Stimulated activated CD8-positive, alpha-beta memory T cell treated with anti-CD3 and anti-CD28 coated beads, Interleukin-12 subunit alpha, Interleukin-12 subunit beta, amount 100 ng/mL, for 4 hours (primary cell): Measurements from ENCODE around the gene GUK1.

Experiments used
- DNase-seq: peaks from one replicate; pipeline ENCODE4 v3.0.0-alpha.2; 2020; ENCODE audit warnings: low read depth

The GUK1 gene, protein sequence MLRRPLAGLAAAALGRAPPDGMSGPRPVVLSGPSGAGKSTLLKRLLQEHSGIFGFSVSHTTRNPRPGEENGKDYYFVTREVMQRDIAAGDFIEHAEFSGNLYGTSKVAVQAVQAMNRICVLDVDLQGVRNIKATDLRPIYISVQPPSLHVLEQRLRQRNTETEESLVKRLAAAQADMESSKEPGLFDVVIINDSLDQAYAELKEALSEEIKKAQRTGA

DNA sequence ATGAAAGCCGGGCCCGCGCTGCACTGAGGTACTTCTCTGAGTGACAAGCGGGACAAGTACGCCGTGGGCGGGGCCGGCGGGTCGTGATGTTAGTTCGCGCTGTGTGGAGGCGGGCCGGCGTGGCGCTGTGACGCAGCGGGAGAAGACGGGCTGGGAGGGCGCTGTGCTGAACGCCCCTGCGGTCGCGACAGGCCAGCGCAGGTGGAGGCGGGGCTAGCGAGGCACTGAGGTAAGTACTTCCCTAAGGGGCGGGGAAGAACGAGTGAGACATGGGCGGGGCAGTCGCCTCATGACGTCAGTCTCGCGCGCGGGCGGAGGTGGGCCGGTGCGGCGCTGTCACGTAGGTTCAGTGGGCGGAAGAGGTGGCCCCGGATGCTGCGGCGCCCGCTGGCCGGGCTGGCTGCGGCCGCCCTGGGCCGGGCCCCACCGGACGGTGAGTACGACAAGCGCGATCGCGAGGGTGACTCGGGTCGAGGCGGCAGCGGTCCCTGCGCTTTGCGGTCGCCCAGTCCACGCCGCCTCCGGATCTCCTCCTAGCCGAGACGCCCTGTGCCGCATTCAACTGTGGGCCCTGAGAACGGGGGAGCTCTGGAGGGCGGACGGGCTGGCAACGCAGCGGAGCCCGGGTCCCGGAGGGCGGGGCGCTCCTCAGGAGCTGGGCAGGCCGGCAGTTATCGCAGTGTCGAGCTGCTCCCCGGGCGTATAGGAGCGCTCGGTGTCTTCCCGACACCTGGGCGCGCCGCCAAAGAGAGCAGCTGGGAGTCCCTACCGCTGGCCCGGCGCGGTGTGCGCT is at the start of gene GUK1:
Gene GUK1, plus strand, starts transcription at position 349 of the 793 bp plus-strand sequence. Its CDS starts 24 bp downstream, at position 373.
- peak; percentile 100 for DNase-seq

DNA sequence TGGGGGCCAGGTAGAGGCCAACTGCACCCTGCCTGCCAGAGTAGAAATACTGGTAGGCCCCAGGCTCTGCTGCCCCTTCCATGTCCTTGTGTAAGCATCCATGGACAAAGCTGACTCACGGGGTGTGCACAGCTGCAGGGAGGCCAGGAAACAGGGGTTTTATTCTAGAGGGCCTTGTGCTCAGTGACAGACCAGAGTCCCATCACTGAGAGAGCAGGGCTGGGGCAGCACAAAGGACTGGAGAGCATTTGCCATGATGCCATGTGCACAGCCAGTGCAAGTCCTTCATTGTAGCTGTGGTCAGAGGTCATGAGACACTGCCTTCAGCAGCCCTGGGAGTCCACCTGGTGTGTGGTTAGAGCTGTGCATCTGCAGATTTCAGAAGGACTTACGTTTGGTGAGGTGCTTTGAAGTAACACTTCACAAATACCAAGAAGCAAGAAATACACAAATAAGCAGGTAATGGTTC is 49.4 kb upstream of the GUK1 start:
- no peak for DNase-seq

DNA sequence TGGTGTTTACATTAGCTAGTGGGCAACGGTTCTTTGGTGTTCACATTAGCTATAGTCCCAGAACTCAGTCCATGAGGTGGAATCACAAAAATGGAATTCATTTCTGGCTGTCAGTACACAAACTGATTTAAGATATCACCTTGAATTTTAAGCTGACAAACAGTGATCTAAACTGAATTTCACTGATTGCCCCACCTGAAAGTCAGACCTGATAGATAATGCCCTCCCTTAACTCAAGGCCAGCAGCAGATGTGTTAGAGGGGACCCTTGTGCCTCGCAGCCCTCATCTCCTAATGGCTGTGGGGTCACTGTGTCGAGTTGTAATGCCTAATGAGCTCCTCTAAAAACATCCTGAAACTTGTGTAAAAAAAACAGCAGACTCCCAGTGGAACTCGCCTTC is 49.0 kb upstream of the GUK1 start:
- no peak for DNase-seq

DNA sequence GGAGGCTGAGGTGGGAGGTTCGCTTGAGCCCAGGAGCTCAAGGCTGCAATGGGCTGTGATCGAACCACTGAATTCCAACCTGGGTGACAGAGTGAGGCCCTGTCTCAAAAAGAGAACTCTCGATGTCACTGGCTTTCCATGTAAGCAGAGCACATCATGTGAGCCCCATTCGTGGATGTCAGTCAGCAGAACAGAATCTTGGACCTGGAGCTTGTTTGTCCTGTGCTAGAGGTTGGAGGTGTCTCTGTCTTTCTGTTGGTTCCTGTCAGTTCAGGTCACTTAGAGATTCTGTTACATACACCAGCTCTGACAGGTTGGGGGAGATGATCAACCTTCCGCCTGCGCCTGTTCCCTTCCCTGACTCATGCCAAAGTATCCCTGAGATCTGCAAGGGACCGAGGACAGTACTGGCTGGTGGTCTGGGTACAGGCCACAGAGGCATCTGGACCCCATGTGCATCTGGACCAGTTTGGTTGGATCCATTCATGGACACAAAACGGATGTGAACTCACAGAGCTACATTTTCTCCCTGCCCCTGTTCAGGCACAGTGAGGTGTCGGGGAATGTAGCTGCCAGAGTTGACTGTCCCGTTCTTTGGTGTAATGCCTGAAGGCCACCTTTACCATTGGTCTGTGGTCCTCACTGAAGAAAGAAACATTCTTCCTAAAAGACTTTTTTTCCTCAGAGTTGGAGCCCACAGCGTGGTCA is 47.6 kb upstream of the GUK1 start:
- DNase-seq: no peak

DNA sequence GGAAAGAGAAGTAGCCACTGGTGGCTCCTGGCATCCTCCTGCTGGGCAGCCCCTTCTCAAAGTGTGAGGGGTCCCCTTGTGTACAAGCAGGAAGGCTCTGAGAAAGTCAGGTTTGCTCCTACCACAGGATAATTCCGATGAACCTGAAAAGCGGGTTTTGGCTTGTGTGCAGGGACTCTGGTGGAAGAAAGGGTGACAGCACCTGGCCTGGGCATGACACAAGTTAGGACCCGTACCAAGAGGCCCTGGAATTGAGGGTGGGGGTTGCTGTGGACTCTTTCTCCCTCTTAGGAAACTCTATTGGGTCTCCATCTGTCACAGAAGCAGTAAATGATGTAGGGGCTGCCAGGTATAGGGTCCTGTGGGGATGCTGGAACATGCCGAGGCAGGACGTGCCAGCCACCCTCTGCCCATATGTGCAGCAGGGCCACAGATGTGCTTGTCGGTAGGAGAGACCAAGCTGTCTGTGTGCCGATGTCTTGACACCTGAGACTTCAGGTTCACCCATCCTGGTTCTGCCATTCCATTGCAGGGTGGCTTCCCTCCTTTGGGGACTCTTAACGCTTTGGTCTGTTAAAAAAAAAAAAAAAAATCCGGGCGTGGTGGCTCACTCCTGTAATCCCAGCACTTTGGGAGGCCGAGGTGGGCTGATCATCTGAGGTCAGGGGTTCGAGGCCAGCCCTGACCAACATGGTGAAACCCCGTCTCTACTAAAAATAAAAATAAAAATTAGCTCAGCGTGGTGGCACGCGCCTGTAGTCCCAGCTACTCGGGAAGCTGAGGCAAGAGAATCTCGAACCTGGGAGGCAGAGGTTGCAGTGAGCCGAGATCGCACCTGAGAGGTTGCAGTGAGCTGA is 46.8 kb upstream of the GUK1 start:
- DNase-seq: no peak

DNA sequence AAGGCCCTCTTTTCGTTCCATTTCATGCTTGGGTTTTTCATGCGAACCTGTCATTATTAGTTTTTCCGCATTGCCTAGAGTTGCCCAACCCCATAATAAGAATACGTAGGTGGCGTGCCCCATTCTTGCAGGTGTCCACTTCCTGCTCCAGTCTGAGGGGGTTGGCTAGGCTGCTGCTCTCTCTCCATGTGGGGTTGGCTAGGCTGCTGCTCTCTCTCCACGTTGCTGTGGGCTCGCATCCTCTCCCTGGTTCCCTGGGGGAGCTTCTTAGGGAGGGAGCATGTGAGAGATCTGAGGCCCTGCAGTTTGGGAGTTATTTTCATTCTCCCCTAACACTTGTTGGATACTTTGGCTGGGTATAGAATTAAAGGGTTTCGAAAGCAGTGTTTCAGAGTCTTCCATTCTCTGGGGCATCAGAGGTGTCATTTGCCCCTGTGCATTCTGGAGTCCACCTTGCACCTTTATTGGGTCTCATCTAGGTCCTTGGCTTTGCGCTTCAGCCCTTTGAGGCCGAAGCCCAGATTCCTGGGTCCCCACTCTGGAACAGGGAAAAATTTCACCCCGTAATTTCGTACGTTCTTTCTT is 45.6 kb upstream of the GUK1 start:
- DNase-seq: no peak

DNA sequence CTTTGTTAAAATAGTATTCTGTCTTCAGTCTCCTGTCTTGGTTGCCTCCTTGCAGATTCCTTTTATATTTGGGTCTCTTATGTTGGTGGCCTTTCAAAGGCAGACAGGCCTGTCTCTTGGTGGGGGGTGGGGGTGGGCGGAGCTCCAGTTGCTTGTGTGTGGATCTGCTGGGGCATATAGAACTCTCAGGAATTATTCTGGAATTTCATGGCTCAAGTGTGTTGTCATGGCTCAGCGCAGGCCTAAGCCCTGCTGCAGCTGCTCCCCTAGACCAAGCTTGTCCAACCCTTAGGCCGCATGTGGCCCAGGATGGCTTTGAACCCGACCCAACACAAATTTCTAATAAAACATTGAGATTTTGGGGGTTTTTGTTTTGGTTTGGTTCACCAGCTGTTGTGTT is 44.9 kb upstream of the GUK1 start:
- DNase-seq: no peak

DNA sequence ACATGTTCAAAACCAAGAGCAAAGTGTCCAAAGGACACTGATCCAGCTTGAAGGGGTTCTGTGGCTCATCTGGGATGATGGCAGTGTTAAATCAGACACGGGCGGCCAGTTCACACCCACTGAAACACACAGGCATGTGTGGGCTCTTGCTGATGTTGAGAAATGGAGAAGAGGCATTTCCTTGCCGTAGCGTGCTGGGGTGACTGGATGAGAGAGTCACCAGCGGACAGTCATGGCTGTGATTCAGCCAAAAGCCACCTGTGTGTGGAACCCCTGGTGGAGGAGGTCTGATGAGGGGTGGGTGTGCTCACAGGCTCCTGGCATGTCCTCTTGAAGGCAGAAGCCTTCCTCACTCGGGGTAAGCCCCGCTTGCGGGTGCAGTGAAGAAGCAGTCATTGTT is 44.1 kb upstream of the GUK1 start:
- no peak for DNase-seq

DNA sequence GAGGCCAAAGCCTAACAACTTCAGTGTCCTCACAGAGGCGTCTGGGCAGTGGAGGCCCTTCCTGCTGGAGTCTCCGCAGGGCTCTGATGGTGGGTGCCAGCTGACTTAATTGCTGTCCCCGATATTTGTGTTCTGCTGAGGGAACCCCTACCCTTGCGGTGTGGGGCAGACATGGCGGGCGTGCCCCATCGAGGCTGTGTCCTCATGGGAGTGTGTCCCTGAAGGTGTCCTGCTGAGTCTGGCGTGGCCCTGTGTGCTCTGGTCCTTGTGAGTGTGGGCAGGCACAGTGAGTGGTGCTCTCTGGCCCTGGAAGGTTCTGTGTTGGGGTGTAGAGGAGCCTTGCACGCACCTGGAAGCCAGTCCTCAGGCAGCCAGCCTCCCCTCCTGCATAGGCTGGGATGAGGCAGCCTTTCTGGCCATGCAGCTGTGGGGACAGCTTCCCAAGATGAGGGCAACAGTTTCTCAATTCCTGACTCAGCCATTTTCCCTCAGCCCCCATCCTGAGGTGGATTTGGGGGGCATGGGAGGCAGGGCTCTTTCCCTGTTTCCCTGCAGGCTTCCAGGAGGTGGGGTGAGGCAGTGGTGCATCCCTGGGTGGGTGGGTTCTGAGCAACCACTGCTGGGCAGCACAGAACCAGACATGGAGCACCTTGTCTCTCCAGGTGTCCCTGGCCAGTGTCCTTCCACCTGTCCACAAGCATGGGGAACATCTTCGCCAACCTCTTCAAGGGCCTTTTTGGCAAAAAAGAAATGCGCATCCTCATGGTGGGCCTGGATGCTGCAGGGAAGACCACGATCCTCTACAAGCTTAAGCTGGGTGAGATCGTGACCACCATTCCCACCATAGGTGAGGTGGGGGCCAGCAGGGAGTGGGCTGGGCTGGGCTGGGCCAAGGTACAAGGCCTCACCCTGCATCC is 43.4 kb upstream of the GUK1 start:
- DNase-seq: no peak

DNA sequence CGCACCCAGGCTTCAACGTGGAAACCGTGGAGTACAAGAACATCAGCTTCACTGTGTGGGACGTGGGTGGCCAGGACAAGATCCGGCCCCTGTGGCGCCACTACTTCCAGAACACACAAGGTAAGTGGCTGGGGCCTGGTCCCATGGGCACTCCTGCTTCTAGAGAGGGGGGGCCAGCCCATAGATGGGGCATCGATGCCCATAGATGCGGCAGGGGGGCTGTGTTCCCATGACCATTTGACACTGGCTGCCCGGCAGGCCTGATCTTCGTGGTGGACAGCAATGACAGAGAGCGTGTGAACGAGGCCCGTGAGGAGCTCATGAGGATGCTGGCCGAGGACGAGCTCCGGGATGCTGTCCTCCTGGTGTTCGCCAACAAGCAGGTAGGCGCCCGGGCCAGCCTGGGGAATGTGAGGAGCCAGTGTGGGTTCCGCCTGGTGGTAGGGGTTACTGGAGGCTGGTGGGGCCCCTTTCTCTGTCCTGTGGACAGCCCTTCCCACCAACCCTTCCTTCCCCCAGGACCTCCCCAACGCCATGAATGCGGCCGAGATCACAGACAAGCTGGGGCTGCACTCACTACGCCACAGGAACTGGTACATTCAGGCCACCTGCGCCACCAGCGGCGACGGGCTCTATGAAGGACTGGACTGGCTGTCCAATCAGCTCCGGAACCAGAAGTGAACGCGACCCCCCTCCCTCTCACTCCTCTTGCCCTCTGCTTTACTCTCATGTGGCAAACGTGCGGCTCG is 42.6 kb upstream of the GUK1 start:
- no peak for DNase-seq

DNA sequence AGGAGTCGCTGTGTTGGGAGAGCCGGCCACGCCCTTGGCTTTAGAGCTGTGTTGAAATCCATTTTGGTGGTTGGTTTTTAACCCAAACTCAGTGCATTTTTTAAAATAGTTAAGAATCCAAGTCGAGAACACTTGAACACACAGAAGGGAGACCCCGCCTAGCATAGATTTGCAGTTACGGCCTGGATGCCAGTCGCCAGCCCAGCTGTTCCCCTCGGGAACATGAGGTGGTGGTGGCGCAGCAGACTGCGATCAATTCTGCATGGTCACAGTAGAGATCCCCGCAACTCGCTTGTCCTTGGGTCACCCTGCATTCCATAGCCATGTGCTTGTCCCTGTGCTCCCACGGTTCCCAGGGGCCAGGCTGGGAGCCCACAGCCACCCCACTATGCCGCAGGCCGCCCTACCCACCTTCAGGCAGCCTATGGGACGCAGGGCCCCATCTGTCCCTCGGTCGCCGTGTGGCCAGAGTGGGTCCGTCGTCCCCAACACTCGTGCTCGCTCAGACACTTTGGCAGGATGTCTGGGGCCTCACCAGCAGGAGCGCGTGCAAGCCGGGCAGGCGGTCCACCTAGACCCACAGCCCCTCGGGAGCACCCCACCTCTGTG is 41.7 kb upstream of the GUK1 start:
- DNase-seq: no peak

DNA sequence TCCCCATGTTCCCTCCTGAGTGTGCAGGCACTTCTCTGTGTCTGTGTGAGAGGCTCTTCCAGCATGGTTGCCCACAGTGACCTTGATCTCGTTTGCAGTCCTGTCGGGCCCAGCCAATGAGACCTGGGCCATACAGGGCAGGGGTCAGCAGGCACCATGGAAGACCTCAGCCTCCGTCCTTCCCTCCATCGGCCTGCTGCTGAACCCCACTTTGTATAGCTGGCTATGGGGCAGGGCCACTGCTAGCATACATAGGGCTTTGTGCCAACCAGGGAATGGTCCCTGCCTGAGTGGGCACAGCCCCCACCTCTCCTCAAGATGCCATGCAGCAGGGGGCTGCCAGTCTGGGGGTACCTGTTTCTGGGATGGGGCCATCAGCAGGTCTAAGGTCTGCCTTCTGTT is 40.7 kb upstream of the GUK1 start:
- no peak for DNase-seq

DNA sequence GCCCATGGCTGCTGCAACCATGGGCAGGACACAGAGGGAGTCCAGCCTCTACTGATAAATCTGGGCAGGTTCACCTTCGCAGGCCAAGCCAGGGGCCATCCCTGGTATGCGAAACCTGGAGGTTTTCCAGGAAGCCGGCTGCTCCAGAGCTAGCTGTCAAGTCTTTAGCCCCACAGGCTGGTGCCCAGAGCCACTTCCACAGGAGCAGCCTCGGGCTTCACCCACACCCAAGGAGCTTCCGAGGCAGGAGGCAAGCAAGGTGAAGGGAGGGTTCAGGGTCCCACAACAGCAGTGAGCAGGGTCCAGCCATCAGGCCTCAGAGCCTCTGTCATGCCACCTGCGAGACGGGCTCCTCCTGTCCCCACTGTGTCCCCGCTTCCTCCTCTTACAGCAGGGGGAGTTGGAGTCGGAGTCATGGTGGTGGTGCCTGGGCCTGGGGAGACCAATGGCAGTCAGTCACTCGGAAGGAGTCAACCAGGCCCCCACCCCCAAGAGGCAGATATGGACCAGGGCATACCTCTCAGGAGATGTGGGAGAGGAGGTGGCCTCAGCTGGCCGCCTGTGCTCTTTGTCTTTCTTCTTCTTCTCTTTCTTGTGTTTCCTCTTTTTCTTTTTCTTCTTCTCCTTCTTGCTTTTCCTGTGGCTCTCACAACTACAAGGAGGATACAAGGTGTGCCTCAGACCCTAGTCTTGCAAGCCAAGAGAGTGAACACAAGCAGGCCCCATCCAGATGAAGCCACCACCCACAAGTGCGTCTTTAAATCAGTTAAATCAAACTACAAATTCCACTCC is 39.1 kb upstream of the GUK1 start:
- DNase-seq: no peak

DNA sequence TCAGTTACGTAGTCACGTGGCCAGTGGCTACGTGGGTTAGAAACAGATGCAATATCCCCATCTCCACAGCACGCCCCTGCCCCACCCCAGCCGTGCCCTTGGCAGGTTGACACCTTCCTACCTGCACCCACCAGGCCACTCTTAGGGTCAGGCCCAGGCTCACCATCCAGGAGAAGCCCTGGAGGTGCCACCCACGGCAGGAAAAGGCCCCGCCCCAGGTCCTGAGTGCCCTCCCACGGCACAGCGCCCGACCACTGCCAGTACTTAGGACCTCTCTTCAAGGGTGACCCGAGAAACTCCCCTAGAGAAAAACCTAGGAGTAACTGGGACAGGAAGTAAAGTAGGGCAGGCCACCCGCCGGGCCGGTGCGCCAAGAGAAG is 38.5 kb upstream of the GUK1 start:
- no peak for DNase-seq

DNA sequence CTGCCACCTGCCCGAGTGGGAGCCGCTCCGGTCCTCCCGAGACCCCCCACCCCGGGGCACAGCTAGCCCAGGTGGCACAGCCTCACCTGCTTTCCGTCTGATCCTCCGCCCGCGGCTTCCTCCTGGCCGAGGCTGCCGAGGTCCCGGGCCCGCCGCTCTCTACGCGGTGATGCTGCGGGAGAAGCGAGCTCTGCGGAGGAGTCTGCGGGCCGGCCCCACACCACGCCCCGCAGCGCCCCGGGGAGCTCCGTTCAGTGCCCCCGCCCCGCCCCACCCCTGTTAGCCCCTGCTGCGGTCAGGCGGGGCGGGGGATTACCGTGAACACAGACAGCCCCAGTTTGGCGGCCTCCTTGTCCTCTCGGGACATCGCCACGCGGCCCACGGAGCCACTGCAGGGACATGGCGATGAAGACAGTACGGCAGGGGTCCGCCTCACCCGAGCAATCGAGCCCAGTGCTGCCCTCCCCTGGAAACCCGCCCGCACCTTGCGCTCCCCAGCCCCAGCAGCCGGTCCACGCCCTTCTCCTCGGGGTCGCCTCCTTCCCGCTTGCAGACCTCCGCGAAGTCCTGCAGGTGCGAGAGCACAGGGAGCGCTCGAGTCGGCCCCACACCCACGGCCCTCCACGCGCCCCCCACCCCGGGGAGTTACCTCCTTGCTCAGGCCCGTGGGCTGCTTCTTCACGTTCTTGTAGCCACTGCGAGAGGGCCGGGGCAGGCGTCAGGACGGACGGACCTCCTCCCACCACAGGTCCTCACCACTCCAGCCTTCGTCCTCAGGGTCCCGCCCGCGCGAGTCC is 37.9 kb upstream of the GUK1 start:
- DNase-seq: peak; percentile 34

DNA sequence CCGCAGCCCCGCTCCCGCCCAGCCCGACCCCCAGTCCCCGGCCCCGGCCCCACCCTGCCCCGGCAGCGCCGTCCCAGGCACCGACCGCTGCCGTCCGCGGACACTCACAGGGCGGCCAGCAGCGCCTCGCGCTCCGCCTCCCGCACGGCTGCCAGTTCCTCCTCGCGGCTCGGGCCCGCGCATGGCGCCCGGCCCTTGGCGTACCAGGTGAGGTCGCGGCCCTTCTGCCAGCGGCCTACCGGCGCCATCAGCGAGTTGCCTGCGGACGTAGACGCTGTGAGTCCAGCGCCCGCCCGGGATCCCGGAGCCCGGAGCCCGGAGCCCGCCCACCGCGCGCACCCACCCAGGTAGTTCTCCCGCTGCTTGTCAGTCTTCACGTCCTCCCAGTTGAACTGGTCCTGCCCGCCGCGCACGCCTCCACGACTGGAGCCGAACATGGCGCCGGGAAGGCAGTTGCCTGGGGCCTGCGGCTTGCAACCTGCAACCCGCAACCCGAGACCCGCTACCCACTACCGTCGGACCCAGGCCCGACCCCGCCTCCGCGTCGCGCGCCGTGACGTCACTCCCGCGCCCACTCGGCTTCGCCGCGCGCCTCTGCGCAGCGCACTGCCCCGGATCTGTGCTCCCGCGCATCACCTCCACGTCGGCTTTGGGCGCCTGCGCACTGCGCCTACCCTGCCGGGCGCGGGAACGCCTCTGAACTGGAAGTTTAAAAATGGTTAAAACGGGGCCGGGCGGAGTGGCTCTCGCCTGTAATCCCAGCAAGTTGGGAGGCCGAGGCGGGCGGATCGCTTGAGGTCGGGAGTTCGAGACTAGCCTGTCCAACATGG is 37.1 kb upstream of the GUK1 start, which contains the start of gene C1orf35:
Gene C1orf35, minus strand, starts transcription at position 535 of the 830 bp plus-strand sequence. Its CDS starts 98 bp downstream, at position 437.
- peak; percentile 91 for DNase-seq
